SK-N-SH (cell line): ENCODE results near the gene AFM. TPM values are rescaled to one million over a fixed set of nuclear protein-coding genes. Genes with fewer than 3 reads are reported as not detected.

Experiments
- CTCF ChIA-PET: fragments of 300-600, 350-600 bp; formaldehyde crosslinking; extraction: SDS; loops from one replicate; lab custom pipeline; 2021; lab: Yijun Ruan, JAX
- POLR2A ChIA-PET: fragments of 350-600 bp; sonication (Branson Sonifier 250); formaldehyde crosslinking; extraction: SDS; loops from one replicate; lab custom pipeline; 2020; ENCODE audit warnings: antibody characterized with exemption, inconsistent platforms; lab: Yijun Ruan, JAX
- DNase-seq: peaks from one replicate; pipeline ENCODE4 v3.0.0; 2012
- H2AFZ ChIP-seq: fragments of 200-600 bp; sonication (generic); 2 replicates; pipeline ENCODE4 v1.8.1; 2016; ENCODE audit warnings: antibody characterized with exemption, mild to moderate bottlenecking, low read depth
- H3F3A ChIP-seq: fragments of 200-600 bp; sonication (generic); replicated peaks from 2 replicates; pipeline ENCODE3; 2016; ENCODE audit warnings: antibody characterized with exemption, mild to moderate bottlenecking; ENCODE audit not compliant: insufficient read depth
- H3K27ac ChIP-seq, 2 experiments: fragments of 200-500 bp in 1 of 2; fragments of 200-600 bp in 1 of 2; sonication (Bioruptor generic) in 1 of 2; sonication (generic), shearing (Covaris generic) in 1 of 2; 2 replicates each; pipeline versions ENCODE4 v1.5.1 to v1.6.1; 2014 to 2016; ENCODE audit warnings: low read depth in 2 of 2, inconsistent platforms in 1 of 2, low read length in 1 of 2, mild to moderate bottlenecking in 1 of 2, mixed read lengths in 1 of 2
- H3K27me3 ChIP-seq: fragments of 200-600 bp; sonication (generic), shearing (Covaris generic); 2 replicates; pipeline ENCODE4 v1.6.1; 2016; ENCODE audit warnings: mixed run types; ENCODE audit not compliant: insufficient read depth
- H3K36me3 ChIP-seq, 2 experiments: fragments of 200-500 bp in 1 of 2; fragments of 200-600 bp in 1 of 2; sonication (Bioruptor generic) in 1 of 2; sonication (generic) in 1 of 2; replicated peaks in 1 of 2; 2 replicates each; pipeline versions ENCODE3 to v1.5.1; 2014 to 2016; ENCODE audit warnings: low read length in 1 of 2, mild to moderate bottlenecking in 1 of 2; ENCODE audit not compliant: insufficient read depth in 2 of 2, control insufficient read depth in 1 of 2
- H3K4me1 ChIP-seq, 2 experiments: fragments of 200-500 bp in 1 of 2; fragments of 200-600 bp in 1 of 2; sonication (Bioruptor generic) in 1 of 2; sonication (generic), shearing (Covaris generic) in 1 of 2; 2 replicates each; pipeline versions ENCODE4 v1.5.1 to v1.6.1; 2014 to 2016; ENCODE audit warnings: low read depth in 1 of 2, low read length in 1 of 2, mixed run types in 1 of 2; ENCODE audit not compliant: insufficient read depth in 2 of 2, control insufficient read depth in 1 of 2
- H3K4me2 ChIP-seq: fragments of 200-600 bp; sonication (generic), shearing (Covaris generic); 2 replicates; pipeline ENCODE4 v1.6.1; 2017; ENCODE audit warnings: mixed run types
- H3K4me3 ChIP-seq, 2 experiments: fragments of 200-500 bp in 1 of 2; fragments of 200-600 bp in 1 of 2; sonication (Bioruptor generic) in 1 of 2; sonication (generic), shearing (Covaris generic) in 1 of 2; 2 replicates each; pipeline versions ENCODE4 v1.5.1 to v1.8.1; 2014 to 2016; ENCODE audit warnings: low read depth in 2 of 2, inconsistent platforms in 1 of 2, low read length in 1 of 2, mild to moderate bottlenecking in 1 of 2, mixed read lengths in 1 of 2, moderate library complexity in 1 of 2
- H3K79me2 ChIP-seq: fragments of 200-600 bp; sonication (generic); 2 replicates; pipeline ENCODE4 v1.8.1; 2017; ENCODE audit warnings: mild to moderate bottlenecking; ENCODE audit not compliant: insufficient read depth
- H3K9ac ChIP-seq: fragments of 200-600 bp; sonication (generic); 2 replicates; pipeline ENCODE4 v1.6.1; 2017; ENCODE audit warnings: mixed run types
- H3K9me2 ChIP-seq: fragments of 200-600 bp; sonication (generic); 2 replicates; pipeline ENCODE4 v1.6.1; 2017; ENCODE audit warnings: mixed run types
- H3K9me3 ChIP-seq: fragments of 200-600 bp; sonication (generic); 2 replicates; pipeline ENCODE4 v1.6.1; 2017; ENCODE audit warnings: mixed run types, mild to moderate bottlenecking, moderate library complexity
- H4K20me1 ChIP-seq: fragments of 200-600 bp; sonication (generic); 2 replicates; pipeline ENCODE4 v1.6.1; 2017; ENCODE audit warnings: mild to moderate bottlenecking, mixed run types; ENCODE audit not compliant: insufficient read depth
- CTCF ChIP-seq: fragments of 200-600 bp; sonication (generic); IDR thresholded peaks from 2 replicates; pipeline ENCODE4 v1.6.1; 2017; ENCODE audit warnings: antibody characterized with exemption, mild to moderate bottlenecking, moderate library complexity
- ELF1 ChIP-seq: IDR thresholded peaks from 2 replicates; pipeline ENCODE4 v1.4.0; 2012
- FOXJ3 ChIP-seq: sonication (generic); formaldehyde crosslinking; IDR thresholded peaks from 2 replicates; pipeline ENCODE4 v1.5.1; 2020; ENCODE audit warnings: mild to moderate bottlenecking, missing genetic modification reagents
- GATA2 ChIP-seq: sonication (generic); formaldehyde crosslinking; IDR thresholded peaks from 2 replicates; pipeline ENCODE4 v1.5.0; 2020; ENCODE audit warnings: mild to moderate bottlenecking, missing genetic modification reagents
- JUND ChIP-seq: IDR thresholded peaks from 2 replicates; pipeline ENCODE4 v1.4.0; 2012
- RAD21 ChIP-seq: IDR thresholded peaks from 2 replicates; pipeline ENCODE4 v1.6.1; 2012; ENCODE audit warnings: mild to moderate bottlenecking, low read length
- REST ChIP-seq: IDR thresholded peaks from 2 replicates; pipeline ENCODE4 v1.6.1; 2012; ENCODE audit warnings: mild to moderate bottlenecking, low read depth, low read length, moderate library complexity
- RXRA ChIP-seq: IDR thresholded peaks from 2 replicates; pipeline ENCODE4 v1.4.0; 2012; ENCODE audit warnings: low read depth, mild to moderate bottlenecking, borderline replicate concordance
- TAF1 ChIP-seq: IDR thresholded peaks from 2 replicates; pipeline ENCODE4 v1.6.1; 2012; ENCODE audit warnings: low read depth, mild to moderate bottlenecking, low read length, moderate library complexity, borderline replicate concordance
- USF1 ChIP-seq: IDR thresholded peaks from 2 replicates; pipeline ENCODE4 v1.4.0; 2012; ENCODE audit warnings: low read depth, borderline replicate concordance
- USF2 ChIP-seq: fragments of 150-350 bp; IDR thresholded peaks from 2 replicates; pipeline ENCODE4 v1.6.1; 2017; ENCODE audit warnings: antibody characterized with exemption, low read length, low read depth, borderline replicate concordance
- YY1 ChIP-seq: IDR thresholded peaks from 2 replicates; pipeline ENCODE4 v1.4.0; 2012; ENCODE audit warnings: low read depth, mild to moderate bottlenecking
- WGBS: methylation state at CpG from one replicate; pipeline ENCODE4 v1.1.6; 2017; ENCODE audit warnings: low lambda C conversion rate; 5-methylcytosine and 5-hydroxymethylcytosine counted together
- polyA plus RNA-seq, 3 experiments: library from polyadenylated mRNA; depleted of rRNA; stranded (reverse); fragments of >200 nt; gene quantifications; 2 replicates each; pipeline ENCODE4 v1.2.3, GENCODE V29; 2012

AFM gene
- polyA plus RNA-seq, 1 of the 3 experiments (the other 2 are of a cell fraction): not detected

- no peak for DNase-seq
- Histone ChIP-seq H3K4me1 (no peaks in the 10 kb centered on the region), H3K27me3 (no peaks in the 10 kb centered on the region), H3K36me3 (no peaks in the 10 kb centered on the region), H2AFZ (no peak overlapping the region), H3K4me3 (no peak overlapping the region), H3K9me2 (no peaks in the 10 kb centered on the region), H3K9me3 (no peaks in the 10 kb centered on the region), H3K27ac (no peak overlapping the region), H3F3A (no peaks in the 10 kb centered on the region), H3K4me2 (no peak overlapping the region), H3K79me2 (no peaks in the 10 kb centered on the region), H3K9ac (no peak overlapping the region), H4K20me1 (no peaks in the 10 kb centered on the region; the same call in 1 of the 2 replicates)
- WGBS: 37% methylated on average over 3 of the region's 3 CpGs
- TF ChIP-seq ELF1 (no peak), USF1 (no peak), JUND (no peak), USF2 (no peak), RXRA (no peak), REST (no peak), CTCF (no peak), GATA2 (CRISPR knock-in tag) (no peak), TAF1 (no peak)
- ChIA-PET CTCF (interaction anchor here (1.4 to 1.5 kb wide), 2 partner anchors 23 to 35 kb away, joined by 3 to 4 read pairs; no protein-coding TSS in a partner anchor), POLR2A (no interaction called here)
Observed at GRCh38 chr4:73468170-73468569, 13.4 kb upstream of the AFM start.

- H3K36me3 ChIP-seq: no peaks in the 10 kb centered on the region
- no peaks in the 10 kb centered on the region for H3K9me2 ChIP-seq
- 0% methylated on average over 1 of the region's 1 CpG for WGBS
- no peak for DNase-seq
- no peak overlapping the region for H3K9ac ChIP-seq
- no peak overlapping the region for H3K4me3 ChIP-seq
- H3F3A ChIP-seq: no peaks in the 10 kb centered on the region
- TF ChIP-seq YY1 (no peak), CTCF (no peak), ELF1 (no peak), FOXJ3 (no peak), RAD21 (no peak)
- H3K4me1 ChIP-seq: no peaks in the 10 kb centered on the region
- no peak overlapping the region for H3K4me2 ChIP-seq
- no peaks in the 10 kb centered on the region for H3K79me2 ChIP-seq
- no peak overlapping the region for H2AFZ ChIP-seq
- H4K20me1 ChIP-seq: no peaks in the 10 kb centered on the region; the same call in 1 of the 2 replicates
- no peak overlapping the region for H3K27ac ChIP-seq
- ChIA-PET CTCF (interaction anchor here (1.2 kb wide), 1 partner anchor 25 kb away, joined by 4 read pairs; no protein-coding TSS in a partner anchor), POLR2A (no interaction called here)
- no peaks in the 10 kb centered on the region for H3K27me3 ChIP-seq
- H3K9me3 ChIP-seq: no peaks in the 10 kb centered on the region
Observed at GRCh38 chr4:73470728-73471127, 10.8 kb upstream of the AFM start.
